Transverse colon (tissue), 4 donors: ENCODE data around the gene EPN2.

Source experiments
- CTCF ChIP-seq, 5 experiments: fragments of 200-600 bp in 3 of 5; fragments of 450-650 bp in 2 of 5; sonication (generic) in 3 of 5; IDR thresholded peaks; 1 replicate in 2 of 5; 2 replicates in 3 of 5; pipeline ENCODE4 v1.5.1; 2016 to 2017; ENCODE audit warnings: antibody characterized with exemption in 5 of 5, inconsistent platforms in 3 of 5, mild to moderate bottlenecking in 2 of 5, moderate library complexity in 1 of 5
- EP300 ChIP-seq: sonication (generic); formaldehyde crosslinking; IDR thresholded peaks from one replicate; pipeline ENCODE4 v1.6.1; 2017; ENCODE audit warnings: antibody characterized with exemption, low read depth
- POLR2A ChIP-seq: fragments of 450-650 bp; IDR thresholded peaks from one replicate; pipeline ENCODE4 v1.6.1; 2016; ENCODE audit warnings: antibody characterized with exemption, mild to moderate bottlenecking, moderate library complexity
- POLR2AphosphoS5 ChIP-seq, 3 donors: sonication (generic); formaldehyde crosslinking; IDR thresholded peaks; one replicate each; pipeline ENCODE4 v1.6.1; 2016; ENCODE audit warnings: antibody characterized with exemption in 3 of 3

DNA sequence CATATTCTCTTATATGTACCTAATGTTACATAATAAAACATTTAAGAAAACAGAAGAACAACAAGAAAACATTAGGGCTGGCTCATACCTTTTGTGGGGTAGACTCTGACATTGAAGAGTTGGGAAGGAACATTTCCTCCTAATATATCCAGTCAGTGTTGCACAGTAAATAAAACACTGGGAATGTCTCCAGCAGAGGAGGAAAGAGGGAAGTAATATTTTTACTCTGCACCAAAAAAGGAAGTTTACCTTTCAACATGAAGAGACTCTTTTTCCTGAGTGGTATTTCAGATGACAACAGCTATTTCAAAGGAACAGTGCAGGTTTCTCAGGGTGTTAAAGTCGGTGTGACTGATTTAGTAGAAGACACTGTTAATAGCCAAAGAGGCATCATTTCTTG is 31.9 kb downstream of the EPN2 start:
- TF ChIP-seq CTCF (IDR thresholded peaks at IDR 0.05) = no peak
- no peak for TF ChIP-seq POLR2AphosphoS5 (IDR thresholded peaks at IDR 0.05)
- no peak for TF ChIP-seq EP300
- TF ChIP-seq POLR2A = no peak
